KMS-11 (cell line): ENCODE results near the gene SAMD14.

Source experiments
- H2AFZ ChIP-seq: fragments of 200-600 bp; sonication (generic); 2 replicates; pipeline ENCODE4 v1.6.1; 2016; ENCODE audit warnings: antibody characterized with exemption, mixed run types, low read depth
- H3K27ac ChIP-seq: fragments of 200-600 bp; sonication (generic); 2 replicates; pipeline ENCODE4 v1.6.1; 2016; ENCODE audit warnings: mild to moderate bottlenecking, mixed run types
- H3K27me3 ChIP-seq: fragments of 200-600 bp; sonication (generic); 2 replicates; pipeline ENCODE4 v1.6.1; 2017; ENCODE audit warnings: mild to moderate bottlenecking, low read depth, mixed run types, moderate library complexity; ENCODE audit not compliant: insufficient read depth
- H3K36me3 ChIP-seq: fragments of 200-600 bp; sonication (generic); 2 replicates; pipeline ENCODE4 v1.6.1; 2017; ENCODE audit warnings: mild to moderate bottlenecking, mixed run types; ENCODE audit not compliant: insufficient read depth
- H3K4me1 ChIP-seq: fragments of 200-600 bp; sonication (generic); 2 replicates; pipeline ENCODE4 v1.6.1; 2016; ENCODE audit warnings: mild to moderate bottlenecking, low read depth, mixed run types; ENCODE audit not compliant: poor library complexity, severe bottlenecking
- H3K4me2 ChIP-seq: fragments of 200-600 bp; sonication (generic); 2 replicates; pipeline ENCODE4 v1.7.0; 2016; ENCODE audit warnings: mild to moderate bottlenecking, mixed run types
- H3K4me3 ChIP-seq: fragments of 200-600 bp; sonication (generic); IDR thresholded peaks from 2 replicates; pipeline ENCODE4 v1.6.1; 2017; ENCODE audit warnings: low read depth, low read length, mixed read lengths; ENCODE audit not compliant: insufficient read depth
- H3K79me2 ChIP-seq: fragments of 200-600 bp; sonication (generic); 2 replicates; pipeline ENCODE4 v1.6.1; 2016; ENCODE audit warnings: low read depth, mixed run types; ENCODE audit not compliant: insufficient read depth
- H3K9ac ChIP-seq: fragments of 200-600 bp; sonication (generic); 2 replicates; pipeline ENCODE4 v1.6.1; 2016; ENCODE audit warnings: mild to moderate bottlenecking, mixed run types
- H4K20me1 ChIP-seq: fragments of 200-600 bp; sonication (generic); 2 replicates; pipeline ENCODE4 v1.6.1; 2016; ENCODE audit warnings: mild to moderate bottlenecking, mixed run types; ENCODE audit not compliant: insufficient read depth
- TF ChIP-seq, protein P1 (sequence below): fragments of 200-600 bp; sonication (generic); conservative IDR thresholded peaks from 2 replicates; pipeline ENCODE4 v1.6.1; 2017; ENCODE audit warnings: low read depth, mild to moderate bottlenecking, antibody characterized with exemption, low read length, moderate library complexity, mixed read lengths

Gene SAMD14

DNA sequence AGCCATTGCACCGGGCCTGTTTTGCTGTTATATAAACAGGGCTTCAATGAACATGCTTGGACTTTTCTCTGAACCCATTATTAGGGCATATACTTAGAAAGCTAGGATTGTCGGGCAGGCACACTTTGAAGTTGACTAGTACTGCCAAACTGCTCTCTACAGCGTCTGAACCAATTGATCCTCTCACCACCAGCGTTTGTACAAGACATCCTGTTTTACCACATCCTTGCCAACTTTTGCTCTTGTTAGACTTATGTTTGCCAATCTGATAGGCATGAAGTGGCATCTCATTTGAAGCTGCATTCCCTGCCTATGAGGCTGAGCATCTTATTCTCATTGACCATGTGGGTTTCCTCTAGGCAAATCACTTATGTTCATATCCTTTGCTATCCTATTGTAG is 27.9 kb upstream of the SAMD14 start:
- Histone ChIP-seq H3K27me3 (no peaks in the 10 kb centered on the region), H4K20me1 (no peaks in the 10 kb centered on the region), H3K4me2 (no peak overlapping the region), H3K9ac (no peak overlapping the region), H3K79me2 (no peaks in the 10 kb centered on the region), H3K27ac (no peak overlapping the region), H3K4me3 (no peak overlapping the region), H3K36me3 (no peaks in the 10 kb centered on the region), H3K4me1 (peaks cover 50% of the 10 kb centered on the region), H2AFZ (no peak overlapping the region)
- TF ChIP-seq, protein P1, sequence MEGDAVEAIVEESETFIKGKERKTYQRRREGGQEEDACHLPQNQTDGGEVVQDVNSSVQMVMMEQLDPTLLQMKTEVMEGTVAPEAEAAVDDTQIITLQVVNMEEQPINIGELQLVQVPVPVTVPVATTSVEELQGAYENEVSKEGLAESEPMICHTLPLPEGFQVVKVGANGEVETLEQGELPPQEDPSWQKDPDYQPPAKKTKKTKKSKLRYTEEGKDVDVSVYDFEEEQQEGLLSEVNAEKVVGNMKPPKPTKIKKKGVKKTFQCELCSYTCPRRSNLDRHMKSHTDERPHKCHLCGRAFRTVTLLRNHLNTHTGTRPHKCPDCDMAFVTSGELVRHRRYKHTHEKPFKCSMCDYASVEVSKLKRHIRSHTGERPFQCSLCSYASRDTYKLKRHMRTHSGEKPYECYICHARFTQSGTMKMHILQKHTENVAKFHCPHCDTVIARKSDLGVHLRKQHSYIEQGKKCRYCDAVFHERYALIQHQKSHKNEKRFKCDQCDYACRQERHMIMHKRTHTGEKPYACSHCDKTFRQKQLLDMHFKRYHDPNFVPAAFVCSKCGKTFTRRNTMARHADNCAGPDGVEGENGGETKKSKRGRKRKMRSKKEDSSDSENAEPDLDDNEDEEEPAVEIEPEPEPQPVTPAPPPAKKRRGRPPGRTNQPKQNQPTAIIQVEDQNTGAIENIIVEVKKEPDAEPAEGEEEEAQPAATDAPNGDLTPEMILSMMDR, result no peak

DNA sequence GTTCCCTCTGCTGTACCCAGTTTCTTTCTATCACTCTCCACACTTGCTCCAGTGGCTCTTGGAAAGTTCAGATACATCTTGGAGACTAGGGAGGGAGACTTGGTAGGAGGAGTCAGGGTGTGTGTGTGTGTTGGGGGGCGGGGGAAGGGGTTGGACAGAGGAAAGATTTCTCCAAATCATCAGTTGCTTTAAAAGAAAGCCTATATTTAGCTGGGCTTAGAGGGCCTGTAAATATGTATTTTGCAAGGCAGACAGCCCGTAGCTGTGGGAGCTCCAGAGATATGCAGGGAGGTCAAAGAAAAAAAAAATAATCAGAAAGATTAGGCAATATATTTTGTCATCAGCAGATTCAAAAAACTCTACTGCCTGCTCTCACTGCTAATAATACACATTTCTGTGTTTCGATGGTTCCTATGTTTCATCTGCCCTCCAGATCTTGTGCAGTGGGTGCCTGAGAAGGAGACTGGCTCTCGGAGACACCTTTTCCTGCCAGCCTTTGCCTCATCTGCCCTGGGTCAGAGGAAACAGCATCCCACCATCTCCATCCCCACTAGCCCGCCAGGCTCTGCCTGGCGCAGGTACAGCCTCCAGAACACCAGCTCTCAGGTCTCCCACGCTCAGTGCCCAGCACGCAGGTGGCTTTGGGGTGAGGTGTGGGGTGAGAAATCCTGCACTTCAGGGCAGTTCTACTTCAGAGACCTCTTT is 25.3 kb upstream of the SAMD14 start:
- Histone ChIP-seq H3K27me3 (no peaks in the 10 kb centered on the region), H3K4me3 (no peak overlapping the region), H3K36me3 (no peaks in the 10 kb centered on the region), H3K4me2 (peak overlapping the region; percentile 79), H3K79me2 (peaks cover 4% of the 10 kb centered on the region), H3K27ac (peak overlapping the region; percentile 63), H4K20me1 (no peaks in the 10 kb centered on the region), H3K9ac (peak overlapping the region; percentile 17; the same call in 1 of the 2 replicates), H3K4me1 (peaks cover 49% of the 10 kb centered on the region), H2AFZ (peak overlapping the region; percentile 70)
- TF ChIP-seq, protein P1, result no peak

DNA sequence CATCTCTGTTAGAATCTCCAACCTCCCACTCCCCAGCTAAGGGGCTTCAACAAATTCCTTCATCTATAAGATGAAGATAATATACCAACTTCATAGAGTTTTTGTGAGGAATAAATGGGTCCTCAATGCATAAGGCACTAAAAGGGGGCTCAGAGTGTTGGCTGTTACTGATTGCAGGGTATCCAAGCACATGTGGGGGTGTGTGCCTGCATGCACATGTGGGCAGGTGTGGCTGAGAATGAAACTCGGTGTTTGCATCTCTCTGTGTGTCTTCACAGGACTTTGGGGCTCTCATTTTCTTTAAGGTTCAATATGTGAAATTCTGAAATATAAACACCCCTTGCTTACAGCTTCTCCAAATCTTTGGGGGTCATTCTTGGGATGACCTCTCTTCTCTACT is 24.6 kb upstream of the SAMD14 start:
- Histone ChIP-seq H4K20me1 (no peaks in the 10 kb centered on the region), H3K36me3 (no peaks in the 10 kb centered on the region), H3K27ac (peak overlapping the region; percentile 63), H3K27me3 (no peaks in the 10 kb centered on the region), H3K4me1 (peaks cover 49% of the 10 kb centered on the region), H3K4me2 (peak overlapping the region; percentile 79), H3K9ac (peak overlapping the region; percentile 17; the same call in 1 of the 2 replicates), H2AFZ (peak overlapping the region; percentile 70), H3K79me2 (peaks cover 10% of the 10 kb centered on the region), H3K4me3 (no peak overlapping the region)
- TF ChIP-seq, protein P1, result no peak

DNA sequence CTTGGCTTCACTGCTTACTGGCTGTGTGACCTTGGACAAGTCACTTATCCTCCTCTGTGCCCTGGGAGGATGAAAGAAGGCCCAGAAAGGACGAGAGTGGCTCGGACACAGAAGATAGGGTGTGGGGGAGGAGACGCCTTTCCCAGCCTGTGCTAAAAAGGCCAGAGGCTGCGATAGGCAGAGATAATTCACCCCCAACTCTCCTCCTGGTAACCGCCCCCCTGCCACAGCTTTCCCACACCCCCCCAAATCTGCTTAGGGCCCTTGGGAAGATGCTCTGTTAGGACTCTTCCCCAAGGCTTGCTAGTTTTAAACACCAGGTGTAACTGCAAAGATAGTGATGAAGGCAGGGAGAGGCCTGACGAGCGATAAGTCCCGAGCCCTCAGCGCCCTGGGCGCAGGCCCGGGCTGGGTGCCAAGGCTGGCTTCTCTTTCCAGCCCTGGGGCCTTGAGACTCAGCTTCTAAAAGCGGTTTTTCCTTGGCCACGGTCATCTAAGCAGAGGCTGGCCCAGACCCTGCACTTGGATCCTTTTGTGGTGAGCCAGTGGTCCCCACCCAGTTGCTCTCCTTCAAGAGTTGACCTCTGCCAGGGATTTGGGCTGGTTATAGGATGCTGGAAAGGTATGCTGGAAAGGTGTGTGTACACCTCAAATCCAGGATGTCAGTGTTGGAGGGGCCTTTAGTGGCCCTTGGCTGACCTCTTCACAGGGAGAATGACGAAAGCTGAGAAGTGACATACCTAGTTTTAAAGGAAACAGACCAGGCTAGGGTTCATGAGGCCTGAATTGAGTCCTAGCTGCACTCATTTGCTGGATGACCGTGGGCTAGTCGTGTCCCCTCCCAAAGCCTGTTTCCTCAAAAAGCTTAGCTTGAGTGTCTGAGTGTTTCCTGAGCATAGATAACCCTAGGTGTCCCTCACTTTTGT is 24.0 kb upstream of the SAMD14 start:
- Histone ChIP-seq H3K79me2 (peaks cover 16% of the 10 kb centered on the region), H3K27me3 (no peaks in the 10 kb centered on the region), H2AFZ (peak overlapping the region; percentile 70; the same call in 1 of the 2 replicates), H3K4me2 (peak overlapping the region; percentile 79), H3K4me3 (no peak overlapping the region), H3K4me1 (peaks cover 49% of the 10 kb centered on the region), H3K36me3 (no peaks in the 10 kb centered on the region), H3K27ac (peak overlapping the region; percentile 63), H4K20me1 (no peaks in the 10 kb centered on the region), H3K9ac (peak overlapping the region; percentile 17; the same call in 1 of the 2 replicates)
- TF ChIP-seq, protein P1, result no peak
